H1 (cell line): ENCODE results near the gene FERMT1. TPM values are rescaled to one million over a fixed set of nuclear protein-coding genes. Genes with fewer than 3 reads are reported as not detected.

Experiments used
- MAX ChIP-seq: IDR thresholded peaks from 2 replicates; pipeline ENCODE4 v1.6.1; 2012; ENCODE audit warnings: inconsistent platforms
- polyA plus RNA-seq, 7 experiments: library from polyadenylated mRNA; depleted of rRNA in 3 of 7; stranded (reverse) in 5 of 7; unstranded in 2 of 7; fragments of >200 nt in 5 of 7; fragments of 200-250 nt in 2 of 7; gene quantifications; 1 replicate in 5 of 7; 2 replicates in 1 of 7; 4 replicates in 1 of 7; pipeline versions ENCODE4 v1.2.1 to v1.2.3, GENCODE V29; 2011 to 2013; ENCODE audit warnings: missing spikeins in 2 of 7, mixed read lengths in 2 of 7
- total RNA-seq: library from RNA; stranded (reverse); fragmentation: NEBNext Ultra II Directional; extraction: Animal tissue kit (Norgen Biotek cat#: 25700); gene quantifications from 2 replicates; pipeline ENCODE4 v1.2.1, GENCODE V29; 2021

FERMT1 gene
- total and polyA plus RNA-seq, 2 of the 8 experiments (the other 6 are each of a cell fraction or from before 2014, with no cell fraction given) = 4.2 to 17.8 TPM

DNA sequence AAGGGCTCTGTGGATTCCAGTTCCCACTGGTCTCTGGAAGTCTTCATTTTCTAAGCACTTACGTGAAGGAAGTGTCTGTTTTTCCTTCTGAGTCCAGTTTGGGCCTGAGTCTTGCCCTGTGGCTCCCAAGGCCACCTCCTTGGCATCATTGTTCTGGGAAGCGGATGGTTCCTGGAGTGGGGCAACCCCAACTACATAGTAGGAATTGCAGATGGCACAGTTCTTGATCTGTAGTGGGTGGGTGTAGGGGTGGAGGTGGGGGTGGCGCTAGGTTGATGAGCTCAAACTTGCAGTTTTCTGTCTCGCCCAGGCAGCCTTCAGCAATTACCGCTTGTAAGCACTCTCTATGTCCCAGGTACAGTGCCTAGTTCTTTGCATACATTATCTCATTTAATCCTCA is 7.2 kb upstream of the FERMT1 start (continued):
- no peak for TF ChIP-seq MAX
